K562 (cell line): ENCODE measurements around the gene SLC22A23. TPM values are rescaled to one million over a fixed set of nuclear protein-coding genes. Genes with fewer than 3 reads are reported as not detected.

Experiments used
- AFF1 ChIP-seq, 2 experiments: fragments of 450-650 bp; IDR thresholded peaks; 2 replicates each; pipeline ENCODE4 v1.6.1; 2018; ENCODE audit warnings: mild to moderate bottlenecking in 2 of 2, low read depth in 1 of 2; ENCODE audit not compliant: partially characterized antibody in 2 of 2
- DACH1 ChIP-seq: fragments of 450-650 bp; IDR thresholded peaks from 2 replicates; pipeline ENCODE4 v1.6.1; 2018; ENCODE audit not compliant: partially characterized antibody
- EHMT2 ChIP-seq: fragments of 450-650 bp; IDR thresholded peaks from 2 replicates; pipeline ENCODE4 v1.6.1; 2018; ENCODE audit warnings: antibody characterized with exemption
- FOS ChIP-seq: IDR thresholded peaks from 3 replicates; pipeline ENCODE4 v1.6.1; 2011; ENCODE audit not compliant: insufficient read length; ENCODE audit errors: extremely low read depth
- MCM3 ChIP-seq: fragments of 450-650 bp; IDR thresholded peaks from 2 replicates; pipeline ENCODE4 v1.6.1; 2016
- PHB2 ChIP-seq: fragments of 450-650 bp; IDR thresholded peaks from 2 replicates; pipeline ENCODE4 v1.6.1; 2017; ENCODE audit warnings: low read depth
- SMAD1 ChIP-seq: fragments of 150-350 bp; IDR thresholded peaks from 2 replicates; pipeline ENCODE4 v1.6.1; 2014; ENCODE audit warnings: low read length, low read depth; ENCODE audit not compliant: partially characterized antibody
- THRA ChIP-seq: fragments of 450-650 bp; IDR thresholded peaks from 2 replicates; pipeline ENCODE4 v1.6.1; 2017; ENCODE audit warnings: mild to moderate bottlenecking, moderate library complexity
- THRAP3 ChIP-seq: fragments of 450-650 bp; IDR thresholded peaks from 2 replicates; pipeline ENCODE4 v1.6.1; 2016; ENCODE audit warnings: mild to moderate bottlenecking, inconsistent platforms, borderline replicate concordance
- ZNF507 ChIP-seq: conservative IDR thresholded peaks from 2 replicates; pipeline ENCODE4 v1.6.1; 2017; ENCODE audit warnings: missing genetic modification characterization, missing compliant biosample characterization
- ZNF778 ChIP-seq: fragments of 450-650 bp; formaldehyde crosslinking; IDR thresholded peaks from 2 replicates; pipeline ENCODE4 v1.4.0; 2020; ENCODE audit warnings: mild to moderate bottlenecking, moderate library complexity
- polyA plus RNA-seq, 8 experiments: library from polyadenylated mRNA; depleted of rRNA in 4 of 8; stranded (reverse) in 5 of 8; unstranded in 3 of 8; fragments of >200 nt; fragmentation: Nextera tagmentation in 2 of 8; fragmentation: Illumina TruSeq in 1 of 8; extraction: Ambion mirVana in 2 of 8; extraction: Trizol in 1 of 8; gene quantifications; 2 replicates each; pipeline versions ENCODE4 v1.2.1 to v1.2.3, GENCODE V29; 2011 to 2014; ENCODE audit warnings: inconsistent platforms in 1 of 8, missing spikeins in 1 of 8
- total RNA-seq, 7 experiments: library from RNA; depleted of rRNA in 6 of 7; stranded (reverse); fragments of >200 nt in 6 of 7; fragmentation: Illumina TruSeq in 2 of 7; extraction: Trizol in 2 of 7; gene quantifications; 2 replicates each; pipeline versions ENCODE4 v1.2.1 to v1.2.3, GENCODE V29; 2011 to 2021; ENCODE audit warnings: low replicate concordance in 1 of 7
- TF ChIP-seq, protein P1 (sequence below): sonication (generic); formaldehyde crosslinking; IDR thresholded peaks from 2 replicates; pipeline ENCODE4 v1.8.1; 2023; ENCODE audit warnings: missing genetic modification reagents, mild to moderate bottlenecking, borderline replicate concordance
- TF ChIP-seq, protein P2 (sequence below): sonication (generic); formaldehyde crosslinking; IDR thresholded peaks from 2 replicates; pipeline ENCODE4 v1.8.0; 2022; ENCODE audit warnings: missing genetic modification reagents, mild to moderate bottlenecking, borderline replicate concordance

SLC22A23 gene
- total and polyA plus RNA-seq, 9 of the 15 experiments (the other 6 are each of a cell fraction or from before 2014, with no cell fraction given): 0.30 to 8.7 (median 2.5) TPM

DNA sequence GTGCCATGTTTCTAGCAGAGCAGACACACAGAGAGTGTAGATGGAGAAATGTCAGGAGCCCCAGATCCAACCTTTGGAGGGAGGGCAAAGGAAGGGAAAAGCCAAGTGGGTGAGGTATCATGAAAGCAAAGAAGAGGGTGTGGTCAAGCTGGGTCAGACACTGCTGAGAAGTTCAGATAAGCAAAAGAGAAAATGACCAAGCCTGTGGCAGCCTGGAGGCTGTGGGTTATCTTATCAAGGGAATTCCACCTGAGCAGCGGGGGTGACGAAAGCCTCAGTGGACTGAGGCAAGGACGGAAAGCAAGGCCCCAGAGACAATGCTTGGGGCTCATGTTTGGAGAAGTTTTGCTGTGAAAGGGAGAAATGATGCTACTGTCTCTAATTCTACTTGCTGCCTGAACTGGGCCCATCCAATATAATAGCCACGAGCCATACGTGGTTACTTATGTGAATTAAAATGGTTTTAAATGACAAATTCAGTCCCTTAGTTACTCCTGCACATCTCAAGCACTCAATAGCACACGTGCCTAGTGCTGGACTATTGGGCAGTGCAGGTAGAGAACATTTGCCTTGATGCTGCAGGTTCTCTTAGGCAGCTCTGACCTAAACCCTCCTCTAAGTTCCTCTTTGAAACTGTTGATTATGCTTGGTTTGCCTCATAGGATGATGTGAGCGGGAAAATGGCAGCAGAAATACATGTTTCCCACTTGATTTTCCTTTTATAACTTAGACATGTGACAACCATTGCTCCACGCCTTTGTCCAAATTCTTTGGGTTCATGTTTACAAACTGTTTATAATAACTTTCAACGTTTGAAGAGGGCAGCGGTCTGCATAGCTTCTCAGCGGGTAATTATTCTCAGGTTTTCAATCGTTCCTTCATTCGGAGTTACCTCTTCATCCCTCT lies 63.7 kb downstream of the SLC22A23 start (continued):
- peak; percentile 74 to 96 for TF ChIP-seq AFF1 (IDR thresholded peaks at IDR 0.05; ENCODE audit: low read depth in 1 of 2, partially characterized antibody in 2 of 2)
- peak; percentile 98 for TF ChIP-seq PHB2
- TF ChIP-seq ZNF507 (tag): no peak; the same call in 1 of the 2 replicates
- no peak for TF ChIP-seq DACH1
- TF ChIP-seq THRAP3: no peak; the same call in 1 of the 2 replicates
- TF ChIP-seq SMAD1: peak; percentile 93
- TF ChIP-seq FOS: peak; percentile 42
- TF ChIP-seq, protein P1, sequence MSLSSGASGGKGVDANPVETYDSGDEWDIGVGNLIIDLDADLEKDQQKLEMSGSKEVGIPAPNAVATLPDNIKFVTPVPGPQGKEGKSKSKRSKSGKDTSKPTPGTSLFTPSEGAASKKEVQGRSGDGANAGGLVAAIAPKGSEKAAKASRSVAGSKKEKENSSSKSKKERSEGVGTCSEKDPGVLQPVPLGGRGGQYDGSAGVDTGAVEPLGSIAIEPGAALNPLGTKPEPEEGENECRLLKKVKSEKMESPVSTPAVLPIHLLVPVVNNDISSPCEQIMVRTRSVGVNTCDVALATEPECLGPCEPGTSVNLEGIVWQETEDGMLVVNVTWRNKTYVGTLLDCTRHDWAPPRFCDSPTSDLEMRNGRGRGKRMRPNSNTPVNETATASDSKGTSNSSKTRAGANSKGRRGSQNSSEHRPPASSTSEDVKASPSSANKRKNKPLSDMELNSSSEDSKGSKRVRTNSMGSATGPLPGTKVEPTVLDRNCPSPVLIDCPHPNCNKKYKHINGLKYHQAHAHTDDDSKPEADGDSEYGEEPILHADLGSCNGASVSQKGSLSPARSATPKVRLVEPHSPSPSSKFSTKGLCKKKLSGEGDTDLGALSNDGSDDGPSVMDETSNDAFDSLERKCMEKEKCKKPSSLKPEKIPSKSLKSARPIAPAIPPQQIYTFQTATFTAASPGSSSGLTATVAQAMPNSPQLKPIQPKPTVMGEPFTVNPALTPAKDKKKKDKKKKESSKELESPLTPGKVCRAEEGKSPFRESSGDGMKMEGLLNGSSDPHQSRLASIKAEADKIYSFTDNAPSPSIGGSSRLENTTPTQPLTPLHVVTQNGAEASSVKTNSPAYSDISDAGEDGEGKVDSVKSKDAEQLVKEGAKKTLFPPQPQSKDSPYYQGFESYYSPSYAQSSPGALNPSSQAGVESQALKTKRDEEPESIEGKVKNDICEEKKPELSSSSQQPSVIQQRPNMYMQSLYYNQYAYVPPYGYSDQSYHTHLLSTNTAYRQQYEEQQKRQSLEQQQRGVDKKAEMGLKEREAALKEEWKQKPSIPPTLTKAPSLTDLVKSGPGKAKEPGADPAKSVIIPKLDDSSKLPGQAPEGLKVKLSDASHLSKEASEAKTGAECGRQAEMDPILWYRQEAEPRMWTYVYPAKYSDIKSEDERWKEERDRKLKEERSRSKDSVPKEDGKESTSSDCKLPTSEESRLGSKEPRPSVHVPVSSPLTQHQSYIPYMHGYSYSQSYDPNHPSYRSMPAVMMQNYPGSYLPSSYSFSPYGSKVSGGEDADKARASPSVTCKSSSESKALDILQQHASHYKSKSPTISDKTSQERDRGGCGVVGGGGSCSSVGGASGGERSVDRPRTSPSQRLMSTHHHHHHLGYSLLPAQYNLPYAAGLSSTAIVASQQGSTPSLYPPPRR (CRISPR knock-in tag): no peak
- no peak for TF ChIP-seq ZNF778 (CRISPR knock-in tag)
- TF ChIP-seq, protein P2, sequence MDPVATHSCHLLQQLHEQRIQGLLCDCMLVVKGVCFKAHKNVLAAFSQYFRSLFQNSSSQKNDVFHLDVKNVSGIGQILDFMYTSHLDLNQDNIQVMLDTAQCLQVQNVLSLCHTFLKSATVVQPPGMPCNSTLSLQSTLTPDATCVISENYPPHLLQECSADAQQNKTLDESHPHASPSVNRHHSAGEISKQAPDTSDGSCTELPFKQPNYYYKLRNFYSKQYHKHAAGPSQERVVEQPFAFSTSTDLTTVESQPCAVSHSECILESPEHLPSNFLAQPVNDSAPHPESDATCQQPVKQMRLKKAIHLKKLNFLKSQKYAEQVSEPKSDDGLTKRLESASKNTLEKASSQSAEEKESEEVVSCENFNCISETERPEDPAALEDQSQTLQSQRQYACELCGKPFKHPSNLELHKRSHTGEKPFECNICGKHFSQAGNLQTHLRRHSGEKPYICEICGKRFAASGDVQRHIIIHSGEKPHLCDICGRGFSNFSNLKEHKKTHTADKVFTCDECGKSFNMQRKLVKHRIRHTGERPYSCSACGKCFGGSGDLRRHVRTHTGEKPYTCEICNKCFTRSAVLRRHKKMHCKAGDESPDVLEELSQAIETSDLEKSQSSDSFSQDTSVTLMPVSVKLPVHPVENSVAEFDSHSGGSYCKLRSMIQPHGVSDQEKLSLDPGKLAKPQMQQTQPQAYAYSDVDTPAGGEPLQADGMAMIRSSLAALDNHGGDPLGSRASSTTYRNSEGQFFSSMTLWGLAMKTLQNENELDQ (CRISPR knock-in tag): no peak
- TF ChIP-seq MCM3: no peak
- peak; percentile 91 for TF ChIP-seq EHMT2
- TF ChIP-seq THRA: no peak
